ENCODE results near the gene NPEPL1. TPM values are rescaled to one million over a fixed set of nuclear protein-coding genes. Genes with fewer than 3 reads are reported as not detected.
A peak's percentile ranks its signal among the peaks of the same experiment; 100 is the strongest.

NPEPL1 gene
- total and polyA plus RNA-seq, 8 donors, result 25.1 to 44.4 (median 33.3) TPM

DNA sequence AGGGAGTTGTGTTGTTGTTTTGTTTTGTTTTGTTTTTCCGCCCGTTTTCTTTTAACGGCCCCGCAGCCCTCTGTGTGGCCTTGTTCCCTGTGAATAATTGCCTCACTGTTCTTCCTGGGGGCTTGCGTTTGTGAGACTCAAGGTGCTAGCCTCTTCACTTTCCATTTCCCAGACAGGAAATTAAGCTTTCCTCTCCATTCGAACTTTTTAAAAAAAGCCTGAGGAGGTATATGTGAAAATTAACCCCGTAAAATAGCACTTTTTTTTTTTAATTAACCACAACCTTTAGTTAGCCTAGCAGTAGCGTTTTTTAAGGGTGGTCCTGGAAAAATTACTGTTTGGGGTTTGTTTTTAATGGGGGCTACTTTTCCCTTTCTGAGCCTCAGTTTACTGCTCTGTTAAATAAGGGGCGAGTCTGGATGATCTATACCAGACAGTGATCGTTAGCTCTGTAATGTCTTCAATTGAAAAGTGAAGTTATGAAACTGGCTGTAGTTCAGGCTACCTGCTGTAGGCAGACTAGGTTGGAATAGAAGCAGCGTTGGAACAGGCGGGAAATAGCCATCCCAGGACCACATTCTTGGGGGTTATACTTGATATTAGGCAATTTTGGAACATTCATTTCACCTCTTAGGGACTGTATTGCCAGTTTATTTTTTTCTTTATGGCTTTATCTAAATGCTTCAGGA is 39.9 kb upstream of the NPEPL1 start:
- TF ChIP-seq, protein P1, sequence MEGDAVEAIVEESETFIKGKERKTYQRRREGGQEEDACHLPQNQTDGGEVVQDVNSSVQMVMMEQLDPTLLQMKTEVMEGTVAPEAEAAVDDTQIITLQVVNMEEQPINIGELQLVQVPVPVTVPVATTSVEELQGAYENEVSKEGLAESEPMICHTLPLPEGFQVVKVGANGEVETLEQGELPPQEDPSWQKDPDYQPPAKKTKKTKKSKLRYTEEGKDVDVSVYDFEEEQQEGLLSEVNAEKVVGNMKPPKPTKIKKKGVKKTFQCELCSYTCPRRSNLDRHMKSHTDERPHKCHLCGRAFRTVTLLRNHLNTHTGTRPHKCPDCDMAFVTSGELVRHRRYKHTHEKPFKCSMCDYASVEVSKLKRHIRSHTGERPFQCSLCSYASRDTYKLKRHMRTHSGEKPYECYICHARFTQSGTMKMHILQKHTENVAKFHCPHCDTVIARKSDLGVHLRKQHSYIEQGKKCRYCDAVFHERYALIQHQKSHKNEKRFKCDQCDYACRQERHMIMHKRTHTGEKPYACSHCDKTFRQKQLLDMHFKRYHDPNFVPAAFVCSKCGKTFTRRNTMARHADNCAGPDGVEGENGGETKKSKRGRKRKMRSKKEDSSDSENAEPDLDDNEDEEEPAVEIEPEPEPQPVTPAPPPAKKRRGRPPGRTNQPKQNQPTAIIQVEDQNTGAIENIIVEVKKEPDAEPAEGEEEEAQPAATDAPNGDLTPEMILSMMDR (IDR thresholded peaks at IDR 0.05), result no peak
- intact Hi-C loops (cut with DNase I), result no loop called here
- peak overlapping the region; percentile 94 to 95 for H3K27ac ChIP-seq

DNA sequence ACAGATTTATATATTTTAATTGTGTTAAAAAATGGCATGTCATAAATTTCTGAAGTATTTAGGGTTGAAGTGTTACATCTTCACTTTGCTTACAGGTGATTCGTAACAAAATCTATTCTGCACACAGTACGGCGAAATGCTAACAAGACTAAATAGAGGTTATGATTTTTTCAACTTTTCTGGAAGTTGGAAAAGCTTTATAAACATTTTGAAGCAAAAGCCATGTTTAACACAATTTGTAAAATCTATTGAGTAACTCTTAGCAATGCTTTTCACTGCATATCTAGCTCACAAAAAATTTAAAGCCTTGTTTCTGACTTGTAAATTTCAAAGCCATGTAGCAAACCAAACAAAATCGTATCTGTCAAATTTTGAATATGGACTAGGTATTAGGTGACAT is 38.3 kb upstream of the NPEPL1 start:
- ATAC-seq (no peak), DNase-seq (no peak)
- no peak overlapping the region for H3K4me3 ChIP-seq
- no peaks in the 10 kb centered on the region for H3K36me3 ChIP-seq
- TF ChIP-seq, protein P1 (IDR thresholded peaks at IDR 0.05), result no peak
- intact Hi-C loops (cut with DNase I), result no loop called here
- H3K9me3 ChIP-seq, result no peaks in the 10 kb centered on the region
- H3K27me3 ChIP-seq, result peaks cover 0 to 7% of the 10 kb centered on the region in 2 donors
- H3K4me1 ChIP-seq, result peaks cover 23 to 70% of the 10 kb centered on the region in 2 donors
- H3K27ac ChIP-seq, result no peak overlapping the region

More for the DNA sequence above, 39.9 kb upstream of the NPEPL1 start:
- H3K36me3 ChIP-seq, result no peaks in the 10 kb centered on the region
- ATAC-seq, result no peak
- no peak for DNase-seq
- peaks cover 23 to 59% of the 10 kb centered on the region in 2 donors for H3K4me1 ChIP-seq
- H3K9me3 ChIP-seq, result no peaks in the 10 kb centered on the region
- peaks cover 0 to 8% of the 10 kb centered on the region in 2 donors for H3K27me3 ChIP-seq
- peak overlapping the region; percentile 83 to 97 for H3K4me3 ChIP-seq

DNA sequence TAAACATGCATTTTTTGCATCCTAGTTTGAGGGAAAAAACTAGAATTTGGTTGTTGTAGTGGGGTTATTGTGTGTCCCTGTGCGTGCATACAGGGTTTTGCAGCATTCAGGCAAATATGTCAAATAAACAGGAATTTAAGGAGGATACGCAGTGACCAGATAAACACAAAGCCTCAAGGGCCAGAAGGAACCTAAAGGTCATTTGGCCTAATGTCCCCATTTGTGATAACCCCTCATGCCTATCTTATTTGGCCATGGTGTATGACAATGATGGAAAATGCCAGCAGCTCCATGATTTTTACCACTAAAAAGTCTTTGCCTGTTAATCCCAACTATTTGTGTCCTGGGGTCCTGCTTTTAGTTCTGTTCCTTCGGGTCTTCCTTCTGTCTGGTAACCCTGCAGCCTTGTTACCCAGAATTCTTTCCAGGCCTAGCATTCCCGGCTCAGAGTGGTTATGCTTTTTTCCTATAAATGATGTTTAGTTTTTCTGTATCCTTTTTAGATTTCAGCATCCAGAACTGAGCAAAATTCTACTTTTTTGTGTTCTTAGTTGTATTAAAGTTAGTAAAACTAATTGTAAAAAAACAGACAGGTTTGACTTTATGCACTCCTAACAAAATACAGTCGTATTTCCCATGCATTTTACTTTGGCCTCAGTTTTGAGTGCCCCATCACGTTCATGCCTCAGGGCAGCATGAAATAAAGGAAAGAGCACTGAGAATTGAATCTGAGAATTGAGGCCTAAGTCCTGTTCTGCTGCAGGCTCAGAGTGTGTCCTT is 37.1 kb upstream of the NPEPL1 start:
- no peak for ATAC-seq
- Histone ChIP-seq H3K27ac (no peak overlapping the region), H3K4me3 (no peak overlapping the region), H3K36me3 (no peaks in the 10 kb centered on the region), H3K27me3 (no peaks in the 10 kb centered on the region), H3K9me3 (no peaks in the 10 kb centered on the region), H3K4me1 (peaks cover 23 to 79% of the 10 kb centered on the region in 2 donors)
- TF ChIP-seq, protein P1 (IDR thresholded peaks at IDR 0.05), result no peak
- intact Hi-C loops (cut with DNase I), result no loop called here
- DNase-seq, result no peak

DNA sequence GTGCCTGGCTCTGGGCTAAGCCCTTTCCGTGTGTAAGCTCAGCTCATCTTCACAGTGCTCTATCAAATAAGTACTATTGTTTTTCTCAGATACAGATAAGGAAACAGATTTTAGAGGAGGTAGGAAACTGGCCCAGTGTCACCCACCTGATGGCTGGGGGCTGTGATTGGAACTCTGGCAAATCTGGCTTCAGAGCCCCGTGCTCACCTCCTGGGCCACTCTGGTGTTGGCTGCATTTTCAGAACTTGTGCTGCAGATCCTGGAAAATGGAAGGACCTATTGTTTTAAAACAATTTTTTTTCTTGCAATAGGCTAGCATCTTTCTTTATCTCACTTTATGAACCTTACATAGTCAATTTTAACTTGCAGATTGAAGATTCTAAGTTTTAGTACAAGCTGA is 35.8 kb upstream of the NPEPL1 start:
- ATAC-seq (no peak), DNase-seq (no peak)
- TF ChIP-seq, protein P1 (IDR thresholded peaks at IDR 0.05), result no peak
- Histone ChIP-seq H3K27me3 (no peaks in the 10 kb centered on the region), H3K27ac (no peak overlapping the region), H3K36me3 (peaks cover 0 to 8% of the 10 kb centered on the region in 2 donors), H3K4me1 (peaks cover 23 to 92% of the 10 kb centered on the region in 2 donors), H3K9me3 (no peaks in the 10 kb centered on the region), H3K4me3 (no peak overlapping the region)
- intact Hi-C loops (cut with DNase I), result no loop called here

DNA sequence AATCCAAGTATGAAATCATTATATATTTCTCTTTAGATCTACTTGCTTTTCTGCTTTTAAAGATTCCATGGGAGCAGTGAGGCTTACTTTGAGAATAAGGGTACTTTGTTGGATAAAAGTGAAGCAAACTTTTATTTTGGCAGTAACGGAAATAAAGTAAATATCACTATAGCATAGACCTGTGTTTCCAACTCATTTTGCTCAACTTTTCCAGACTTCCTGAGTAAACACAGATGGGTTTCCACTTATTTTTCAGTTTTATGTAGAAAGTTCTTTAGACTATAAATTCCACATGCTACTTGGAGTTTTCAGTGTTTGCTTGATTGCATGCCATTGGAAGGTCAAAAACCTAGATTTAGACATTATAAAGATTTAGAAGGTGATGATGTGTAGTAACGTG is 35.3 kb upstream of the NPEPL1 start:
- ATAC-seq, result no peak
- TF ChIP-seq, protein P1 (IDR thresholded peaks at IDR 0.05), result no peak
- intact Hi-C loops (cut with DNase I), result no loop called here
- no peak overlapping the region for H3K4me3 ChIP-seq
- no peaks in the 10 kb centered on the region for H3K9me3 ChIP-seq
- H3K27ac ChIP-seq, result no peak overlapping the region
- H3K36me3 ChIP-seq, result peaks cover 0 to 13% of the 10 kb centered on the region in 2 donors
- DNase-seq, result no peak
- H3K4me1 ChIP-seq, result peaks cover 23 to 93% of the 10 kb centered on the region in 2 donors
- no peaks in the 10 kb centered on the region for H3K27me3 ChIP-seq

Data from left lung (tissue), 10 donors.